C4-2B (cell line): ENCODE data around the gene KCTD16.

Experiments used
- CTCF ChIP-seq: fragments of 450-650 bp; conservative IDR thresholded peaks from 2 replicates; pipeline ENCODE4 v1.5.1; 2017; ENCODE audit warnings: mild to moderate bottlenecking
- ZFX ChIP-seq: fragments of 450-650 bp; IDR thresholded peaks from 2 replicates; pipeline ENCODE4 v1.6.1; 2017

GRCh38 chr5:144195448-144195847 lies 24.8 kb downstream of the KCTD16 start:
- TF ChIP-seq ZFX (no peak), CTCF (no peak)
